Activated naive CD8-positive, alpha-beta T cell treated with anti-CD3 and anti-CD28 coated beads, Interleukin-2, amount 50 U/mL, for 16 hours (primary cell): Measurements from ENCODE around the gene KRT85.

ENCODE experiments used
- DNase-seq: peaks from one replicate; pipeline ENCODE4 v3.0.0-alpha.2; 2020; ENCODE audit warnings: low read depth, low spot score

The KRT85 gene

GRCh38 chr12:52367876-52368275 is 595 bp upstream of the KRT85 start:
- DNase-seq, result no peak

- no peak for DNase-seq
These were observed 2.3 kb downstream of the KRT85 start for GRCh38 chr12:52364901-52365489.

DNA sequence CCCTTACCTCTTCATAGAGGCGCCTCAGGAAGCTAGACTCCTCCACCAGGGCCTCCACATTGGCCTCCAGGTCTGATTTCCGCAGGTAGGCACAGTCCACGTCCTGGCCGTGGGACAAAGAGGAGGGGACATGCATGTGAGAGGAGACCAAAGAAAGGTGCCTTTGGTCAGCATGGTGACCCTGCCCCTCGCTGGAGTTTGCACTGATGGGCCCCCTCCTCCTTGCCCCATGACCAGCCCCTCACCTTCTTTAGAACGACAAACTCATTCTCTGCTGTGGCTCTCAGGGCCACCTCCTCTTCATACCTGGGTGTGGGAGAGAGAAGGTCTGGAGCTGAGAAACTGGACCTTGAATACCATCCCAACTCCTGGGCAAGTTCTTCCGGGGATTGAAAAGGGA is 3.2 kb downstream of the KRT85 start:
- no peak for DNase-seq

DNA sequence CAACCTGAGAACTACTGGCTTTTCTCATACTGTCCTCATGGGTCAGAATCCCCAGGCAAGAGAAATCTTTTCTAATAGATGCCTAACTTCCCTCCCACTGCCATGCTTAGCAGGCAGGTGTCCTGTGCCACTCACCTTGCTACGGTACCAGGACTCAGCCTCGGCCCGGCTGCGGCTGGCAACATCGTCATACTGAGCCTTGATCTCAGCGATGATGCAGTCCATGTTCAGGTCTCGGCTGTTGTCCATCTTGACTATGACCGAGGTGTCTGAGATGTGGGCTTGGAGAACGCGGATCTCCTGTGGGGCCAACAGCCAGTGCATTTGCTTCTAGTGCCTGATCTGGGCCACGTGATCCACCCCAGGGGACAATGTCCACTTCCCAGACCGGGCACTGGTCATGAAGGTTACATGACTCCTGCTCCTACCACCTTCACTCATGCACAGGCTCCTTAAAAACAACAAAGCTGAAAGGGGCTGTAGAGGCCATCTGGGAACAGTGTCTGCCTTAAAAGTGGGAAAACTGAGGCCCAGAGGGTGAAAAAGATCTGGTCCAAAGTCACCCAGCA is 4.1 kb downstream of the KRT85 start:
- DNase-seq, result no peak

GRCh38 chr12:52362118-52362726 is 5.1 kb downstream of the KRT85 start:
- DNase-seq, result no peak

DNA sequence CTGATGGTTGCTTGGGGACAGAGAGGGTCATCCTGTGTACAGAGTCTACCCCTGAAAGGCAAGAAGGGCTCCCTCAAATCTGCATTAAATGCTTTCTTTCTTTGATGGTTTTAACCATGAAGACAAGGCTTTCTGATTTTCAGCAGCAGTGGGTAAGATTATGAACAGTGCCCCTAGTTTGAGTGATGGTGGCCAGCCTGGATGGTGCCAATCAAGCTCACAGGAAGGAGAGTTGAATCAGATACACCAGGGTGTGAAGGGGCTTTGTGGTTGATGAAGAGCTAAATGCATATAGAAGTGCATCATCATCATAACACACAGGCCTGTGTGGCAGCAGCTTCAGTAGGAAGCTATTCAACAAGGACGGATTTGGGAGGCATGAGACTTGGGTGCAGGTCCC is 5.7 kb downstream of the KRT85 start:
- DNase-seq, result no peak

- no peak for DNase-seq
These were observed 6.5 kb downstream of the KRT85 start for GRCh38 chr12:52360663-52361271.

- DNase-seq, result no peak
These were observed 7.1 kb downstream of the KRT85 start for GRCh38 chr12:52360106-52360662.

DNA sequence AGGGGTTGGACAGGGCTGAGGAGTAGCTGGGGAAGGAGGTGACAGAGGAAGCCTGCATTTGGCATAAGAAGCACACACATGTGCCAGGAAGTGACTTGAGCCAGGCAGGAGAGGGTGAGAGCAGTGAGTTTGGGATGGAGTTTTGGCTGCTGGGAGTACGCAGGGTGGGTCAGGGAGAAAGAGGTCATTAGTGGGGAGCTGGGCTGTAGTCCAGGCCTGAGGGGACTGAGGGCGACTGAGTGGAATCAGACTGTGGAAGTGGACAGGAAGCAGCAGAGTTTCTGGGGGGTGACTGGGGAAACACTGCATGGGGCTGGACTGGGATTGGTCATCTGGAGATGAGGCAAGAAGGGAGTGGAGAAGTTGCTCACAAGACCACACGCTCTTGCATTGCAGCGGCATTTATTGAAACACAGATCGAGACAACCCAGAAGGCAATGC is 7.6 kb downstream of the KRT85 start:
- no peak for DNase-seq

DNA sequence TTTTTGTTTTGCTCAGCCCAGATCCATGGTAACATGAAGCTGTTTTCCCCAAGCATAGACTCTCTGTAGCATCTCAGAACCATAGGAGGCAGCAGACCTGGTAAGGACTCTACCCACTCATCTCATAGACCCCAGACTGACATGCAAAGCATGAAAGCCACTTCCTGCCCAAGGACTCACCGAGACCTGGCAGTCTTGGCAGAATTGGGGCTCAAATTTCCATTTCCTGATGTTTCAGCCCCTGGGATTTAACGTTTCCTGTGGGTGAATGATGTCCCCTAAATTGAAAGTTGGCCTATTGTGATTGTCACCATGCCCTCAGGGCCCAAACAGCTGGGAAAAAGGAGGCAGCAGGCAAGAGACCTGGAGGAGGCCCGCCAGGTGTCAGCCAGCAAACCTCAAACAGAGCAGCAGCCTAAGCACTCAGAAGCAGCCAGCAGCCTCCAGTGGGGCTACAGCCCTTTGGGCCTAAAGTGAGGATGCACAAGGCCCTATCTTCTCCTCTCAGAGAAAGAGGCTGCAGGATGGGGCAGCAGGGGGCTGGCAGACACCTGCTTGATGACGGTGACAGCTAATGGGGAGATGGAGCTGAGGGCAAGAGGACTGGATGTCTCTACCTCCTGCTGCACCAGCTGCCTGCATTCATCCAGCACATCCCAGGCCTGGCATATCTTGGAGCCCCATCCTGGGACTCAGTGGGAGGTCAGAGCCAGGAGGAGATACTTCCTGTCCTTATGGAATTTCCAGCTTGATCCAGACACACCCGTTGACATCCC is 8.5 kb downstream of the KRT85 start:
- no peak for DNase-seq

GRCh38 chr12:52356762-52357580 is 10.3 kb downstream of the KRT85 start:
- DNase-seq, result no peak

- DNase-seq, result no peak
These were observed 11.1 kb downstream of the KRT85 start for GRCh38 chr12:52356031-52356761.

- DNase-seq, result no peak
These were observed 12.1 kb downstream of the KRT85 start for GRCh38 chr12:52355176-52355575.

- no peak for DNase-seq
These were observed 13.1 kb downstream of the KRT85 start for GRCh38 chr12:52354200-52354599.

DNA sequence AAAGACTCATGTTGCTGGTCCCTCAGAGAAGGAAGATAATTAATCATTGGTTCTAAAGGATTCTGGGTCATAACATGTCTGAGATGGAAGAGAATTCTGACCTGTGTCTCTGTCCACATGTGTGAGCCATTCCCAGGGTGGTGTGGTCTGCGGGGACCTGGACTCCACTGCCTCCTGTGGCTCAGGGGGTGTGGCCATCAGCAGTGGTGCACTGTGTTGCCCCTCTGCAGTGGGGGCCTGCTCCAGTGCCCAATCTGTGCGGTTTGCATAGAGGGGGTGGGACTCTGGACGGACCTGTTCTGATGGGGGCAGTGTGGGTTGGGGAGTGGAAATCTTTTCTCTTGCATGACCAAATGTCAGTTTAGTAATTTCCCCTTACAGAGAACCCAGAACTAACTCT is 13.5 kb downstream of the KRT85 start:
- DNase-seq, result no peak

DNA sequence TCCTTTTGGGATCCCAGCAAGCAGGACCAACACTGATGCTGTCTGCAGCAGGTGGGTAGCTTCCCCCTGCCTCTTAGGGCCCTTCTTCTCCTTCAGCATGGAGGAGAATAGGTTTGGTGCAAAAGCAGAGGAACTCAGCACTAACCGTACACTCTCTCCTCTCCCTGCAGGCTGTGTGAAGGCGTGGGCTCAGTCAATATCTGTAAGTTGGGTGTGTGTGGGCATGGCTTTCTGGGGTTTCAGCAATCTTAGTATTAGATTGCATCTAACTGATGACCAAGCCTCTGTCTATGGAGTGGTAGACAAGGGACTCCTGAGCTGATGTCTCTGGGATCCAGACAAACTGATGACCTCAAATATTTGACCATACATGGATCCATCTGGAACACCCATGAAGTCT is 14.3 kb downstream of the KRT85 start:
- no peak for DNase-seq

DNA sequence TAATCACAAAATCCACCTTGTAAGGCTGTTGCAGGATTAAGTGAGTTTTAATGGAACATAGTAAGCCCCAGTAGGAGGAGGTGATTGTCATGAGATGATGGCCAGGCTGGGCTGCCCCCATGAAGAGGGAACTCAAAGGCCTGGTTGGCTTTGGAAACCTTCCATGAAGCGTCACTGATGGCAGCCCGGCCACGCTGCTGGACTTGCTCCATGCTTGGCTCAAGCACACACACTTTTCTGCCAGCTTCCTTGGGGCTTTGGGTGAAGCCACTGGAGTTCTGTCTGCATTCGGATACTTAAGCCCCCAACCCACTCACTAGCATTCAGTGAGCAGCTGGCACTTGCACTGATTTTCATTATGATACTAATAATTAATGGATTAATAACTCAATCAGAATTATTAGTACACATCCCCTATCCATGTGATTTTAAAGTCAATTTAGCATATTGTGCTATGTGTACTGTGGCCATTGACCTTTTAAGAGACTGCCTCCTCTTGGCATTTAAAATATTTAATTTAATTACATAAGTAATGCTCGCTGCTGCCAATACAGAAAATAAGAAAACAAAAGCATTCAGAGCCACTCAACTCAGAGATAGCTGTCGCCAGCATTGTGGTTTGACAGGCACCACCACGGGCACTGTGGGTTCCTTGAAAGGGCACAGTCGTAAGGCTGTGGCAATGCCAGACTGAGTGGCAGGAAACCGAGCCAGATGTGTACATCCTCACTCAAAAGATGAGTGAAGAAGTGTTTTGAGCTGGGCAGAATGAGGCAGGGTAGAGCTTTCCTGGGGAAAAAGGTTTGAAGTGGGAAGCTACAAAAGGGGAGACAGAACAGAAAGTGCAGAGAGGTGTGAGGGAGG is 15.9 kb downstream of the KRT85 start:
- DNase-seq, result no peak

DNA sequence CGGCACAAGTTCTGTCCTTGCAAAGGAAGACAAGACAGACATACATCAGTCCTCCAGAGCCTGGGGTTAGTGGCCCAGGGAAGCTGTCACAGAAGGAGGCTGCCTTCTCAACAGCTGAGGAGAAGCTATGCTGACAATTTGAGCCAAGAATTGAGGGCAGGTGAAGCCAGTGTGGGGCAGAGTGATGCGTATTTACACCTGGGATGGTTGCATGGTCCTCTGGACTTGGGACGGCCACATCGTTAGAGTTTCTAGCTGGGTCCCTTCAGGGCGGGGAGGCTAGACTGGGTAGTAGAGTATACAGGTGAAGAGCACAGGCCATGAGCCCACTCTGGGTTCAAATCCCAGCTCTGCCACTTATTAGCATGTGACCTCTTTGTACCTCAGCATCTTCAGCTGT is 16.5 kb downstream of the KRT85 start:
- DNase-seq, result no peak

DNA sequence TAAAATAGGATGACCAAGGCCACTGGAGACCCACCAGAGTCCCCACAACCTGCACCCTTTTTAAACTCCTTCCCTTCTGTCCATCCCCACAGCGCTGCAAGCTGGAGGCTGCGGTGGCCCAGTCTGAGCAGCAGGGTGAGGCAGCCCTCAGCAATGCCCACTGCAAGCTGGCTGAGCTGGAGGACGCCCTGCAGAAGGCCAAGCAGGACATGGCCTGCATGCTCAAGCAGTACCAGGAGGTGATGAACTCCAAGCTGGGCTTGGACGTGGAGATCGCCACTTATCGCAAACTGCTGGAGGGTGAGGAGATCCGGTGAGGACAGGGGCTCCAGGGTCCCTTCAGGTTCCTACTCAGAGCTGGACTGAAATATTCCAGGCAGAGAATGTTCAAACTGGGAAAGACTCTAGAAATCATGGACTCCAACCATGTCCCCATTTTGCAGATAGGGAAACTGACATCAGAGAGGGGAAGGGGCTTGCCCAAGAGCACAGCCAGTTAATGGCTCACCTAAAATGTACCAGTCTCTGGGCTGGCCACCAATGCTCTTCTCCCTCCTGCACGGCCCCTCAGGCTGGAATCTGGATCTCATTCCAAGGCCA is 17.2 kb downstream of the KRT85 start:
- no peak for DNase-seq
